Smooth muscle cell of trachea (primary cell): ENCODE measurements around the gene ETV5. TPM values are rescaled to one million over a fixed set of nuclear protein-coding genes. Genes with fewer than 3 reads are reported as not detected.

Source experiments
- total RNA-seq: library from RNA; depleted of rRNA; stranded (reverse); fragments of >200 nt; gene quantifications from 2 replicates; pipeline ENCODE4 v1.2.1, GENCODE V29; 2014

Gene ETV5
- 25.8 and 36.5 TPM in 2 replicates for total RNA-seq

DNA sequence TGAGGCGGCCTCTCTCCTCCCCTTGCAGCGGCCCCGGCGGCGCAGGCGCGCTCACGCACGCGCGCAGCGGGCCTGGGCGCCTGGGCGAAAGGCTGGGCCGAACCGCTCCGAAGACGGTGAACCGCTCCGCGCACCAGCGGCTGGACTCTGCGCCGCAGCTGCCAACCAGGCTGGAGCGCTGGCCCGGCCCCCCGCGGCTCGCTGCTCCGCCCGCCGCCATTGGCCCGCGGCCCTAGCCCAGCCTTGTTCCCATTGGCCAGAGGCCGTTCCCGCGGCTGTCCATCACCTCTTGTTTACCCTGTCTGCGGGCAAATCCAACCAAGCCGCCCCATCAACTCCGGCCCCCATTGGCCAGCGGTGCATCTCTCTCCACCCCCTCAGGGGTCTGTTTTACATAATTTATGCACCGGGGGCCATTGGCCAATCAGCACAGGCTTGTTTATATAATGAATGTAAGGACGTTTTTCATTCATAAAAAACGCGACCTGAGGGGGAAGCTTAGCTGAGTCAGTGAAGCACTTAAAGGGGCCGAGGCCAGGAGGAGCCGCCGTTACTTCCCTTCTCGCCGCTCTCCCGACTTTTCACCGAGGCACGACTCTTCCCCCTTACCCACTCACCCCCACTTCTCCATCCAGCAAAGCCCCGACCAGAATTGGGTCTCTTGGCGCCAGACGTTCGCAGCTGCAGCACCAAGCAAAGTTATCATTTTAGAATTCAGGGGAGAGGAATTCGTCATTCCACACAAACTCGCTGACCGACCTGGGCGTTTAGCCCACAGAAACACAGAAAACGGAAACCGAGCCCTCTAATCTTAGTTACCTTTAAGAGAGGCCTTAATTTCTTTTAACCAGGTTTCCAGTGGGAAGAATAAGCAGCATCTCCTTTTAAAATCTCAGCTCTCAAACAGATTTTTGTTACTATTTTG is at the start of gene ETV5:
Gene ETV5, minus strand, starts transcription at position 149 of the 925 bp plus-strand sequence. CDS start 3,221 bp downstream, outside the sequence.

Other genes starting within 250 kb of the ETV5 start
- 101 and 258 TPM in 2 replicates for gene TRA2B, start 171.1 kb downstream of the ETV5 start, total RNA-seq